ENCODE results near the gene ENDOD1.

The ENDOD1 gene

DNA sequence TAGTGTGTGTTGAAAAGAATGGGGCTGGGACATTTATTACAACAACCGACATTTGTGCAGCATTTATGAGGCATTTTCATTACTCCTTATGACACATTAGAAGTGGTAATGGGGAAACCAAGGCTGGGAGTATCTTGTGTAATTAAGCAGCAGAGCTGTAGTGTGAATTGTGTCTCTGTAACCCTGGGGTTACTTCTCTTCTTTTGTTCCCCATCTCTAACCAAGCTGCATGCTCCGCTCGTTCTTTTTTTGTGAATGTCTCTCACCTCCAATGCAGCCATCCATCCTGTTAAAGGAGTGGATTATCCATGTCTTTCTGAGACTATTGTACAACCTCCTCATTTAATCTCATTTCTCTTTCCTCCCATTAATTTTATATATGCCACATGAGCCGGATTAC, 65.7 kb downstream of the ENDOD1 start:
- DNase-seq (ENCODE audit: low spot score) = no peak
- TF ChIP-seq, protein P1, sequence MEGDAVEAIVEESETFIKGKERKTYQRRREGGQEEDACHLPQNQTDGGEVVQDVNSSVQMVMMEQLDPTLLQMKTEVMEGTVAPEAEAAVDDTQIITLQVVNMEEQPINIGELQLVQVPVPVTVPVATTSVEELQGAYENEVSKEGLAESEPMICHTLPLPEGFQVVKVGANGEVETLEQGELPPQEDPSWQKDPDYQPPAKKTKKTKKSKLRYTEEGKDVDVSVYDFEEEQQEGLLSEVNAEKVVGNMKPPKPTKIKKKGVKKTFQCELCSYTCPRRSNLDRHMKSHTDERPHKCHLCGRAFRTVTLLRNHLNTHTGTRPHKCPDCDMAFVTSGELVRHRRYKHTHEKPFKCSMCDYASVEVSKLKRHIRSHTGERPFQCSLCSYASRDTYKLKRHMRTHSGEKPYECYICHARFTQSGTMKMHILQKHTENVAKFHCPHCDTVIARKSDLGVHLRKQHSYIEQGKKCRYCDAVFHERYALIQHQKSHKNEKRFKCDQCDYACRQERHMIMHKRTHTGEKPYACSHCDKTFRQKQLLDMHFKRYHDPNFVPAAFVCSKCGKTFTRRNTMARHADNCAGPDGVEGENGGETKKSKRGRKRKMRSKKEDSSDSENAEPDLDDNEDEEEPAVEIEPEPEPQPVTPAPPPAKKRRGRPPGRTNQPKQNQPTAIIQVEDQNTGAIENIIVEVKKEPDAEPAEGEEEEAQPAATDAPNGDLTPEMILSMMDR (IDR thresholded peaks at IDR 0.05; ENCODE audit: extremely low read depth, insufficient read depth, missing control alignments) = no peak
- in situ Hi-C loops (cut with MboI; ENCODE audit: low pct_unique_long_range_greater_than_20kb, low sequenced_read_pairs, unreplicated experiment) = no loop called here

DNA sequence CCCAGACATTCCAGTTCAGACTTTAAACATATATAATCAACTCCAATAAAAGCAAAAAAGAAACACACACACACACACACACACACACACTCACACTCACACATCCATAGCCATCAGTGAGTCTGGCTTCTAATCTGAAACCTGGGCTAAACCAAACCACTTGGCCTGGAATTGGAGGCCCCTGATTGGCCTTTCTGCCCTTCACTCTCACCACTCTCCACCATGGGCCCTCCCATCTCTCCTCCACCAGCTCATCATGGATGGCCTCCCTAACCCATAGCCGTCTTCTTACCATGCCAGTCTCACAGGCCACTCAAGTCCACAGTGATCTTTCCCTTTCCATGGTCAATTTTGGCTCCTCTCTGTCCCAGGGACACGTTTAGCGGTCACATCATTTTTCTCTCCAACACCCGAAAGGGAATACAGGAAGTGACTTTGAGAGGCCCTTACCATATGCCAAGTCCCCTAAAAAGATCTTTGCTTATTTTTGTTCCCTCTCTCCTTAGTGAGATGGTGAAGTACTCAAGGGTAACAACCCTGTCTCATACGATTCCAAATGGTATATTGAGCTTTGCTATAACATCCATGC, 66.6 kb downstream of the ENDOD1 start:
- TF ChIP-seq, protein P1 (IDR thresholded peaks at IDR 0.05; ENCODE audit: extremely low read depth, insufficient read depth, missing control alignments) = no peak
- no peak for DNase-seq (ENCODE audit: low spot score)
- in situ Hi-C loops (cut with MboI; ENCODE audit: low pct_unique_long_range_greater_than_20kb, low sequenced_read_pairs, unreplicated experiment) = no loop called here

DNA sequence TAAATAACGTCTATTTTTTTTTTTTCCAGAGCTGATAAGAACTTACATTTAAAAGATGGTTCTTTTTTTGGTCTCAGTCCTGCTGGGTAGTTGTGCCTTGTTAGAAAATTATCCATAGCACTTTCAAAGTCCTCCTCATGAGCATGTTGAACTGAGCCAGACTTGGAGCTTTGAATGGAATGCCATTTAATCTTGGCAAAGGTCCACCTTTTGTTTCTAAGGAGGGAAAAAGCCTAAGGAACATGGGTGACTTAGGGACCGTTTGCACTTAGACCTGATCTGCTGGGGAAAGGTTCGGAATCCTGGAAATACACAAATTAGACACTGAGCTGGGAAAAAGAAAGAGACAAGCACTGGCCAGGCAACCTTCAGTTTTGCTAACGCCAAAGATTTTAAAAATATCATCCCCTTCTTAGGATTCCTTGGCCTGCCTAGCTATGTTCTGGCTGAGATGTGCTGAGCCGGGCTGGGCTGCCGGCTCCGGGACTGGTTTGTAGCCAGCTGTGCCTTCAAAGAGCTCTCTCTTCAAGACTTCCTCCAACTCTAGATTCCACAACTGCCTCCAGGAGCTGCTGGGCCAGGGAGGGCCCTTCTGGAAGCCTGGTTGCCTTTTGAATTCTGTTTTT, 67.4 kb downstream of the ENDOD1 start:
- DNase-seq (ENCODE audit: low spot score) = no peak
- TF ChIP-seq, protein P1 (IDR thresholded peaks at IDR 0.05; ENCODE audit: extremely low read depth, insufficient read depth, missing control alignments) = no peak
- in situ Hi-C loops (cut with MboI; ENCODE audit: low pct_unique_long_range_greater_than_20kb, low sequenced_read_pairs, unreplicated experiment) = no loop called here

DNA sequence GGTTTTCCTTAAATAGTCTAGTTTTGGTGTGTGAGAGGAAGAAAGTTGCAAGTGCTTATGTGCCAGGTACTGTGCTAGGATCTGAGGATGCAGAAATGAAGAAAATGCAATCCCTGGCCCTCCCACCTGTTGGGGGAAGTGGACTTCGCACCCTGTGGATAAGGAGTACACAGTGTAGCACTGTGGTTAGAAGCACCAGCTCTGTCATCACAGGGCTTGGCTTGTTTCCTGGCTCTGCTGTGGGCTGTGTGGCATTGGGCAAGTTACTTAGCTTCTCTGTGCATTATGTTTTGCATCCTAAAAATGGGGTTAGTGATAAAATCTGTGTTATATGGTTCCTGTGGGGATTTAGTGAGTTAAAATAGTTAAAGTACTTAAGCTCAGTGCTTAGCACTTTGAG, 68.2 kb downstream of the ENDOD1 start:
- in situ Hi-C loops (cut with MboI; ENCODE audit: low pct_unique_long_range_greater_than_20kb, low sequenced_read_pairs, unreplicated experiment) = no loop called here
- TF ChIP-seq, protein P1 (IDR thresholded peaks at IDR 0.05; ENCODE audit: extremely low read depth, insufficient read depth, missing control alignments) = no peak
- DNase-seq (ENCODE audit: low spot score) = no peak

DNA sequence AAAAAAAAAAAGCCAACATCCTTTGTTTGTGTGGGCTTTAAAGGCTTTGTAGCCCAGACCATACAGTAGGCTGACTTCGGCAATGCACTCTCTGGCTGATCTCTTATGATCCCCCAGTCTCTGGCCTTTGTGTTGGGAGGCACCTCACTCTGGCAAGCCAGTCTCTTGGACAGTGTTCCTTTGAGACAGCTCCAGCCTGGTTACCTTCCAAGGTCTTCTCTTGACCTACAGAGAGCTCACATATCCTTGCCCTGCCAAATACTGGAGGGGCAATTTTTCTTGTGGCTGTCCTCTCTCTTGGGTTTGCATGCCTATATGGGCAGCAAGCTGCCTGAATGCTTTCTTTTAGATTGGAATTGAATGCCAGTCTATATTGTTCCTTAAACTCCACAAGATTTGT, 71.6 kb downstream of the ENDOD1 start:
- no peak for DNase-seq (ENCODE audit: low spot score)
- in situ Hi-C loops (cut with MboI; ENCODE audit: low pct_unique_long_range_greater_than_20kb, low sequenced_read_pairs, unreplicated experiment) = loop anchor here (10.0 kb wide), 1 partner anchor 594 kb away; no protein-coding TSS in a partner anchor
- TF ChIP-seq, protein P1 (IDR thresholded peaks at IDR 0.05; ENCODE audit: extremely low read depth, insufficient read depth, missing control alignments) = no peak

DNA sequence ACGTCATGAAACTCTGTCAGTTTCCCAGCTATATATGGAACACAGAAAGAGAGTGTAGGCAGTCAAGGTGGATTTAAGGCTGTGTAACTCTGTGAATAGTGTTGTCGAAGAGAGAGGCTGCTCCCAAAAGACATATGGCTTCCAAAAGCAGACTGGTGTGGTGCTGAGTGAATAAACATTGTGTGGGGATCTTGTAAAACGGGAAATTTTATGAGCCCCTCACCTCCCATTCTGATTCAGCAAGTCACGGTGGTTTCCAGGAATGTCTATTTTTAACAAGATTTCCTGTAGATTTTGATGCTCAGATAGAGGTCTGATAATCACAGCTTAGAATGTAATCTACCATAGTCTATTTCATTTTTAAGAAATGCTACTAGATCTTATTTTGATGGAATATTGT, 73.5 kb downstream of the ENDOD1 start:
- in situ Hi-C loops (cut with MboI; ENCODE audit: low pct_unique_long_range_greater_than_20kb, low sequenced_read_pairs, unreplicated experiment) = loop anchor here (10.0 kb wide), 1 partner anchor 592 kb away; no protein-coding TSS in a partner anchor
- DNase-seq (ENCODE audit: low spot score) = no peak
- TF ChIP-seq, protein P1 (IDR thresholded peaks at IDR 0.05; ENCODE audit: extremely low read depth, insufficient read depth, missing control alignments) = no peak
